ENCODE data around the gene MTM1. TPM values are rescaled to one million over a fixed set of nuclear protein-coding genes. Genes with fewer than 3 reads are reported as not detected.

The MTM1 gene
- total and polyA plus RNA-seq, 9 of the 15 experiments (the other 6 are each of a cell fraction or from before 2014, with no cell fraction given): 5.6 to 13.3 (median 9.5) TPM

DNA sequence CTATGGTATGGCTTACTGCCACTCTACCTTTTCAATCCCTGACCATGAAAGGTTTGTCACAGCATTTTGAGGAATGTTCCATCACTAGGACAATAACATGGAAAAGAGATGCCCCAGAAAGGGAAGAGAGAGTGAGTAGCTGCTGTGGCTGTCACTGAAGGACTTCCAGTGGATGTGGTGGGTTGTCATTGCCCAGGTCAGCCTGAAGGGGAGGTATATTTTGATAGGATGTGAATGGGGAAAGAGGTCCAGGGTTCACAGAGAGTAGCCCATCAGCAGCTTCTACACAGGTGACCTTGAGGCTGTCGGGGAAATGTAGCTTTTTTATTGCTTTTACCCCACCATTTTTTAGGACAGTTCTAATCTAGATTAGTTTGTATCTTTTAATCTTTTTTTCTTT, 30.8 kb downstream of the MTM1 start (continued):
- TF ChIP-seq RFX1 (IDR thresholded peaks at IDR 0.05) (no peak), POU5F1 (IDR thresholded peaks at IDR 0.05; ENCODE audit: borderline replicate concordance, low read depth, low read length, partially characterized antibody) (no peak), HLTF (IDR thresholded peaks at IDR 0.05) (no peak), WHSC1 (IDR thresholded peaks at IDR 0.05; ENCODE audit: low read length) (no peak), ZC3H4 (CRISPR knock-in tag; IDR thresholded peaks at IDR 0.05; ENCODE audit: borderline replicate concordance) (no peak), ZZZ3 (IDR thresholded peaks at IDR 0.05) (no peak)
- TF ChIP-seq, protein P1, sequence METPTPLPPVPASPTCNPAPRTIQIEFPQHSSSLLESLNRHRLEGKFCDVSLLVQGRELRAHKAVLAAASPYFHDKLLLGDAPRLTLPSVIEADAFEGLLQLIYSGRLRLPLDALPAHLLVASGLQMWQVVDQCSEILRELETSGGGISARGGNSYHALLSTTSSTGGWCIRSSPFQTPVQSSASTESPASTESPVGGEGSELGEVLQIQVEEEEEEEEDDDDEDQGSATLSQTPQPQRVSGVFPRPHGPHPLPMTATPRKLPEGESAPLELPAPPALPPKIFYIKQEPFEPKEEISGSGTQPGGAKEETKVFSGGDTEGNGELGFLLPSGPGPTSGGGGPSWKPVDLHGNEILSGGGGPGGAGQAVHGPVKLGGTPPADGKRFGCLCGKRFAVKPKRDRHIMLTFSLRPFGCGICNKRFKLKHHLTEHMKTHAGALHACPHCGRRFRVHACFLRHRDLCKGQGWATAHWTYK (CRISPR knock-in tag; IDR thresholded peaks at IDR 0.05): no peak

DNA sequence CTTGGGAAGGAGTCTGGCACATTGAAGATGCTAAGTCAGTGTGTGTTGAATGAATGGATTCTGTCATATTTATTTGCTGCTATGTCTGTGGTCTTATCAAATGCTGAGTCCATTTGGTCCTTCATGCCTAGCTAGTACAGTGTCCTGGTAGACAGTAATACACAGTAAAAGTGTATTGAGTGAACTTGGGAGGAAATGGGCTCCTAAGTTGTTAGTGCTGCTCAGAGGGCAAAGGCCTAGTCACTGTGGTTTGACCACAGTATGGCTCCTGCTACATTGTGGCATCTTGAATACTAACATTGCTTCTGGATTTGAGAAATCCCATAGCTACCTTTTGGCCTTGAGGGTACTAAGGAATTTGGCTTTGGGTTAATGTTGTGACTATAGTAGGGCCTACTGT, 33.9 kb downstream of the MTM1 start:
- intact Hi-C loops (cut with micrococcal nuclease) (no loop called here), in situ Hi-C loops (cut with MboI) (no loop called here)
- DNase-seq (ENCODE audit: extremely low read depth in 1 of 4, low spot score in 3 of 4): no peak
- Histone ChIP-seq H3K9me1 (ENCODE audit: control insufficient read depth, insufficient read depth, low read length) (no peaks in the 10 kb centered on the region), H3K9me3 (replicated peaks; ENCODE audit: control insufficient read depth, insufficient read depth, low read depth, low read length) (no peaks in the 10 kb centered on the region), H3K4me1 (replicated peaks in 1 of 2; ENCODE audit: control insufficient read depth in 2 of 2, insufficient read depth in 2 of 2, low read length in 2 of 2) (no peaks in the 10 kb centered on the region), H3K27ac (ENCODE audit: extremely low read depth, low read depth, low read length) (no peak overlapping the region), H3K79me2 (ENCODE audit: control insufficient read depth, insufficient read depth, low read length) (no peaks in the 10 kb centered on the region), H3K27me3 (ENCODE audit: control insufficient read depth in 2 of 2, insufficient read depth in 2 of 2, low read length in 2 of 2) (no peaks in the 10 kb centered on the region), H3K4me2 (ENCODE audit: insufficient read depth, low read length) (no peak overlapping the region), H4K20me1 (replicated peaks; ENCODE audit: control insufficient read depth, insufficient read depth, low read length) (no peaks in the 10 kb centered on the region), H2AFZ (ENCODE audit: low read depth, low read length) (no peak overlapping the region), H3K36me3 (ENCODE audit: control insufficient read depth, insufficient read depth, low read length) (peaks cover 3% of the 10 kb centered on the region; the same call in 2 of the 3 replicates), H3K9ac (ENCODE audit: insufficient read depth in 1 of 2, low read depth in 2 of 2, low read length in 2 of 2) (no peak overlapping the region), H3K4me3 (no peak overlapping the region)
- no peak for FAIRE-seq
- no peak for TF ChIP-seq ZNF584 (CRISPR knock-in tag; IDR thresholded peaks at IDR 0.05; ENCODE audit: low read depth)
- no peak for TF ChIP-seq SP2 (IDR thresholded peaks at IDR 0.05; ENCODE audit: extremely low read depth, low read depth, low read length, poor library complexity, severe bottlenecking)
- TF ChIP-seq, protein P2, sequence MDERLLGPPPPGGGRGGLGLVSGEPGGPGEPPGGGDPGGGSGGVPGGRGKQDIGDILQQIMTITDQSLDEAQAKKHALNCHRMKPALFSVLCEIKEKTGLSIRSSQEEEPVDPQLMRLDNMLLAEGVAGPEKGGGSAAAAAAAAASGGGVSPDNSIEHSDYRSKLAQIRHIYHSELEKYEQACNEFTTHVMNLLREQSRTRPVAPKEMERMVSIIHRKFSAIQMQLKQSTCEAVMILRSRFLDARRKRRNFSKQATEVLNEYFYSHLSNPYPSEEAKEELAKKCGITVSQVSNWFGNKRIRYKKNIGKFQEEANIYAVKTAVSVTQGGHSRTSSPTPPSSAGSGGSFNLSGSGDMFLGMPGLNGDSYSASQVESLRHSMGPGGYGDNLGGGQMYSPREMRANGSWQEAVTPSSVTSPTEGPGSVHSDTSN (CRISPR knock-in tag; IDR thresholded peaks at IDR 0.05; ENCODE audit: low read depth): no peak
- TF ChIP-seq, protein P2 (tag; conservative IDR thresholded peaks at IDR 0.05; ENCODE audit: low read depth): no peak
- TF ChIP-seq ZNF583 (CRISPR knock-in tag; IDR thresholded peaks at IDR 0.05): no peak
- no peak for TF ChIP-seq NFE2L1 (tag; IDR thresholded peaks at IDR 0.05; ENCODE audit: borderline replicate concordance, low read depth)
- no peak for TF ChIP-seq TRIM28 (IDR thresholded peaks at IDR 0.05)
- BruUV-seq (replicated peaks): no TSS peak
- ChIA-PET POLR2A (interaction anchor here (0.5 kb wide), 1 partner anchor 10 kb away, joined by 3 read pairs; no protein-coding TSS in a partner anchor), CTCF (ENCODE audit: low intra/inter-chr PET ratio) (no interaction called here)
- ATAC-seq: no peak
